Small intestine (tissue), 7 donors: ENCODE results near the gene KIF1C. TPM values are rescaled to one million over a fixed set of nuclear protein-coding genes. Genes with fewer than 3 reads are reported as not detected.

Experiments
- DNase-seq, 2 donors: peaks; one replicate each; pipeline versions ENCODE4 v3.0.0 to v3.0.0-alpha.2; 2013
- FAIRE-seq: peaks from 2 replicates; lab custom pipeline; 2012; peaks lifted over from hg19 to GRCh38; lab: Jason Lieb, UNC
- H3K27ac ChIP-seq, 3 donors: one replicate each; pipeline ENCODE4 v1.5.1; 2013; ENCODE audit warnings: low read length in 2 of 3, mild to moderate bottlenecking in 2 of 3, control low read depth in 1 of 3, inconsistent platforms in 1 of 3, low read depth in 1 of 3, moderate library complexity in 1 of 3
- H3K27me3 ChIP-seq, 3 donors: one replicate each; pipeline ENCODE4 v1.6.1; 2013; ENCODE audit warnings: low read length in 3 of 3, inconsistent platforms in 1 of 3; ENCODE audit not compliant: control insufficient read depth in 3 of 3, insufficient read depth in 3 of 3
- H3K36me3 ChIP-seq, 3 donors: one replicate each; pipeline ENCODE4 v1.6.1; 2013; ENCODE audit warnings: low read length in 3 of 3, inconsistent platforms in 1 of 3, low read depth in 1 of 3, mild to moderate bottlenecking in 1 of 3, moderate library complexity in 1 of 3; ENCODE audit not compliant: control insufficient read depth in 3 of 3, insufficient read depth in 2 of 3
- H3K4me1 ChIP-seq, 3 donors: one replicate each; pipeline ENCODE4 v1.6.1; 2013; ENCODE audit warnings: low read length in 2 of 3, inconsistent platforms in 1 of 3, low read depth in 1 of 3, mild to moderate bottlenecking in 1 of 3, moderate library complexity in 1 of 3; ENCODE audit not compliant: control insufficient read depth in 3 of 3, insufficient read depth in 2 of 3
- H3K4me3 ChIP-seq, 3 donors: one replicate each; pipeline ENCODE4 v1.5.1; 2013; ENCODE audit warnings: low read length in 3 of 3, control low read depth in 1 of 3, inconsistent platforms in 1 of 3, low read depth in 1 of 3, mild to moderate bottlenecking in 1 of 3, moderate library complexity in 1 of 3
- H3K9me3 ChIP-seq, 2 donors: one replicate each; pipeline ENCODE4 v1.6.1; 2013; ENCODE audit warnings: low read depth in 1 of 2, low read length in 1 of 2; ENCODE audit not compliant: control insufficient read depth in 2 of 2, insufficient read depth in 1 of 2
- WGBS, 3 donors: extraction: QIAGEN DNeasy Blood & Tissue Kit; methylation state at CpG; one replicate each; pipeline ENCODE4 v1.1.7; 2013; 5-methylcytosine and 5-hydroxymethylcytosine counted together
- polyA plus RNA-seq, 4 donors: library from polyadenylated mRNA; stranded (reverse) in 3 of 4; unstranded in 1 of 4; fragments of 200-250 nt in 3 of 4; fragments of 120-200 nt in 1 of 4; gene quantifications; one replicate each; pipeline versions ENCODE4 v1.2.1 to v1.2.3, GENCODE V29; 2013
- donor health status: healthy with polysubstance abuse.
- donor health status: control.
- donor health status: control.
- donor health status: Bipolar disorder and iron deficiency.
- donor health status: healthy.

Gene KIF1C
- polyA plus RNA-seq, 4 donors: 67.4 to 141 (median 82.5) TPM

DNA sequence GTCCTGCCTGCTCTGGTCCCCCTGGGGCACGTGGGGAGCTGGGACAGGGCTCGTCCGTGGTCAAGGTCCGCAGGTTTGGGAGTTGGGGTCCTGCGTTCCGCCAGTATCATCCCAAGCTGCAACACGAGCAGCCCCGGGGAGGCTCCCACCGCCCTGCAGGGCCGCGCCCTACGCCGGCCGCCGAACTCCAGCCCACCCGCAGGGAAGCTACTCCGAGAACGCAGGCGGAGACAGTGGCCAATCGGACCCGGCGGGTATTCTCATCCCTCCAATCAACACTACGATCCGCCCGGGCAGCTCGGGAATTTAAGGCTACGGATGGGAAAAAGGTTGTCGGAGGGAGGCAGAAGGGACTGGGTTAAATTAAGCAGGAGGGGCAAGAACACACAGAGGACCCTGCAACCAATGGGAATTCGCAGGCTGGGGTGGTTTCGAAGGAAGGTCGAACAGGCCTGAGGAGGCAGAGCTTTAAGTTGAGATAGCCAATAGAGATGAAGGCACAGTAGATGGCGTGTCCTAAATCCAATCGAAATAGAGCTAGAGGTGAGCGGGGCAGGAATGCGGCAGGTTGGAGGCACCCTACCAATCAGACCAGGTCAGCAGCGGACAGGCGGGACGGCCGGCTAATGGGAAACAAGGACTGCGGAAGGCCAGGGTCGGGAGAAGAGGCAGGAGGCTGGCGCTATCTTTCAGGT is 30.8 kb upstream of the KIF1C start:
- DNase-seq: peak; percentile 99 to 100
- Histone ChIP-seq H3K4me1 (peaks cover 0 to 26% (median 4%) of the 10 kb centered on the region in 3 donors), H3K27ac (peak overlapping the region; percentile 93 to 99 (median 96)), H3K4me3 (peak overlapping the region; percentile 66 to 83 (median 76)), H3K36me3 (peaks cover 0 to 48% (median 0%) of the 10 kb centered on the region in 3 donors), H3K27me3 (no peaks in the 10 kb centered on the region), H3K9me3 (no peaks in the 10 kb centered on the region)
- peak; percentile 93 for FAIRE-seq
- 0% methylated on average over 42 of the region's 42 CpGs for WGBS, 3 donors

DNA sequence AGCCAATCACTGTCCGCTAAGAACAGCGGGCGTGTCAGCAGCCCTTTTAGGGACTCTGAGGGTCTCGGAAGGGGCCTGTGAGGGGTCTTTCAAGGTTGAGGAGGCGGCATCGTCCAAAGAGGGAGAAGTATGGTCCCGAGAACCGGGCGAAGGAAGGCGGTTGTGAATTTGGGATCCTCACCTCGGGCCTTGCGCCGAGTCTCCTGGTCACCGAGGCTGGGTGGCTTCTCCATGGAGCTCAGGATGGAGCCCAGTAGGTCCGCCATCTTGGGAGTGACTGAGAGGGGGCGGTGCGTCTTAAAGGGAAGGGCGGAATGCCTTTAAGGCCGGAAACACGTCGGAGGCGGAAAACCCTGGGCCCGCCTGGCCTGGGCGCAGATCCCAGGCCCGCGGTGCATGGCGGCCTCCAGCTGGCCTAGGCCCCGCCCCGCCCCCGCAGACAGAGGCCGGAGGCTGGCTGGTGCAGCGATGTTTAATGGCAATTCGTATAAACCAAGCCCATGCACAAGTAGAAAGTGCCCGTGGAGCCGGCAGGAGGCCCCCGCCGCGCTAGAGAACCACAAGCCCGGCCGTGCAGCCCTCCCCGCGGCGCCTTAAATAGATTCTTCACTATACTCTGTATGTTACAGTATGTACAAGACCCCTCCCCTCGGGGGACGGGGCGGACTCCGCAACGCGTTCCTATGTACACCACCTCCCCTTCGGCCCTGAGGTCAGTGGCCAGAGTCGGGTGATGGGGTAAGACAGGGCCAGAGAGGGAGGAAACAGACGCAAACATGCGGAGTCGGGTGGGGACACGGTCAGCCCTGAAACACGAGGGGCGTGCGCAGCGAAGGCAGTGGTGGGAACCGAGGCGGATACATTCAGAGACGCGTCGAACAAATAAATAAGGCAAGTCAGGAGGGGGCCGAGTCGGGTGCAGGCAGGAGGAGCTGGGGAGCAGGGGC is 29.9 kb upstream of the KIF1C start, which contains the start of gene SPAG7:
TSS of gene SPAG7 (minus strand) at position 279 of the 947 bp plus-strand sequence. CDS start at position 266, 13 bp downstream.
- Histone ChIP-seq H3K27me3 (no peaks in the 10 kb centered on the region), H3K36me3 (peaks cover 5 to 49% (median 6%) of the 10 kb centered on the region in 3 donors), H3K9me3 (no peaks in the 10 kb centered on the region), H3K4me3 (peak within 1 kb of the TSS; percentile 66 to 83 (median 76)), H3K27ac (peak within 1 kb of the TSS; percentile 93 to 99 (median 96)), H3K4me1 (peaks cover 0 to 26% (median 4%) of the 10 kb centered on the region in 3 donors)
- 0 to 1% (median 1%) methylated on average over 64 to 66 of the region's 66 CpGs for WGBS, 3 donors
- DNase-seq (peak; percentile 95 to 100), FAIRE-seq (no peak)

DNA sequence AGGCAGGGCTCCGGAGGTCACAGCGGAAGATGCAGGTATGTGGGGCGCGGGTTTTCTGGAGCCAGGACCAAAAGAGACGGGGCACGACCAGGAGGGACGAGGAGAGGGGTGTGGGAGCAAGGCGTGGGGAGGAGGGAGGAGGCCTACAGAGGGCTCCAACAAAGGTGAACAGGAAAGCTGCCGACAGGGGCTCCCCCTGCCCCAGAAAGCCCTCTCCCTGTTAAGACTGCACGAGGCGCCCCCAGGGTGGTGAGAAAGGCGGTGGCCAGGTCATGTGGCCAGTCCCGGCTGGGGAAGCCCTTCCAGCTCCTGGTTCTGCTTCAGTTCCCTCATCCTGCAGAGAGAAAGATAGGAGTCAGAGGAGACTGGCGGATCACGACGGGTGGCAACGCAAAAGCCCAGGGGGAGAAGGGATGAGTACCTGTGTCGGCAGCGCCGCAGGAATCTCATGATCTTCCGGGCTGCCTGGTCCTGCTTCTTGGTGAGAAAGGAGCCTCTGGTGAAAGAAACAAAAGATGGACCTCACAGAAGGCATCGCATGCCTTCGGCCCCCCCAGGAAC is 29.2 kb upstream of the KIF1C start:
- no peaks in the 10 kb centered on the region for H3K9me3 ChIP-seq
- peak in 1 of 2 donors; percentile 64 for DNase-seq
- FAIRE-seq: no peak
- H3K4me1 ChIP-seq: peaks cover 0 to 26% (median 4%) of the 10 kb centered on the region in 3 donors
- peak overlapping the region; percentile 62 to 83 (median 72) for H3K4me3 ChIP-seq
- 33 to 50% (median 43%) methylated on average over 18 to 23 of the region's 23 CpGs for WGBS, 3 donors
- peaks cover 6 to 54% (median 8%) of the 10 kb centered on the region in 3 donors for H3K36me3 ChIP-seq
- no peaks in the 10 kb centered on the region for H3K27me3 ChIP-seq
- H3K27ac ChIP-seq: peak overlapping the region; percentile 77 to 99 (median 78)

DNA sequence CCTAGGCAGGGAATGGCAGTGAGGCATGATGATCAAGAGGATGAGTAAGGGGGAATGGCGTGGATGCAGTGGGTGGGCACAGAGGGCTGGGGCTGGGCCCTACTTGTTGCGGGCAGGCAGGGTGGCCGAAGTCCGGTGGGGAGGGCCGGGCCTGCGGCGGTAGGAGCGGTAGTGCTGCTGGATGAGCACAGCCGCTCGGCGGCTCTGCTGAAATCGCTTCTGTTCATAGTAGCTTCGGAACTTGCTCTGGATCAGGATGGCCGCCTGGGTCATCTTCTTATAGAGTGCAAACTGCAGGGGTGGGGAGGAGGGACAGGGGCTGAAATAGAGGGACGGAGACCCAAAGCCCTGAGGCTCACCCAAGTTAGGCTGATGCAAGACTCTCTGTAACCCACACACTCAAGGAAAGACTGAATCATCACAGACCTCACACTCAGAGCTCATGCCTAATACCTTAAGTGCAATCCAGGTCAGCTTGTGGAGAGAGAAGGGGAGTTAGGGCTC is 28.7 kb upstream of the KIF1C start:
- peak in 1 of 2 donors; percentile 54 for DNase-seq
- no peaks in the 10 kb centered on the region for H3K9me3 ChIP-seq
- no peak for FAIRE-seq
- peaks cover 6 to 60% (median 13%) of the 10 kb centered on the region in 3 donors for H3K36me3 ChIP-seq
- H3K27ac ChIP-seq: peak overlapping the region in 2 of 3 donors; percentile 77 to 99
- no peaks in the 10 kb centered on the region for H3K27me3 ChIP-seq
- peak overlapping the region in 1 of 3 donors; percentile 83 for H3K4me3 ChIP-seq
- WGBS, 3 donors: 63 to 84% (median 82%) methylated on average over 15 of the region's 15 CpGs
- peaks cover 0 to 26% (median 4%) of the 10 kb centered on the region in 3 donors for H3K4me1 ChIP-seq

DNA sequence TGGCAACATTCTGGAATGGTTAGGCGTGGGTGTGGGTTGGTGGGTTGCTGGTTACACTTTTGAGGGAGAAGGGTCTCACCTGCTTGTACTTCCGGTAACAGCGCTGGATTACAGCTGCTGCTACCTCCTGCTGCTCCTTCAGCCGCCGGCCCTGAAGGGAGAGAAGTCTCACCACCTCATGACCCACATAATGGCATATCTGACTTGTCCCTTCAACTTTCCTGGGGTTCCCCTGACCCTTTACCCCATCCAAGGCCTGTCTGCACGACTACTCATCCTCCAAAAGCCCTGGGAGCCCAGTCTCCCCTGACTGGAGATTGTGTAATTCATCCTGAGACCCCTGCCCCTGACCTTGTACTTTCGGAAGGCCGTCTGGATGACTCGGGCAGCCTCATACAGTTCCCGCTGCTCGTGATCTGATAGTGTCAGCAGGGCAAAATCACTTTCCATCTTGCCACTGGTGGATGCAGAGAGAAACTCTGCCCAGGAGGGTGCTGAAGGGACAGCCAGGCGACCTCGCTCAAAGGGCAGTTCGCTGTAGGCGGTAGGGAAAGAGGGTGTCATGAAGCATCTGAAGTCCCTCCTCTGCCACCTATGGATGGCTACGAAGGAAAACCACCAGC is 28.1 kb upstream of the KIF1C start:
- peak overlapping the region in 1 of 3 donors; percentile 83 for H3K4me3 ChIP-seq
- FAIRE-seq (no peak), DNase-seq (peak in 1 of 2 donors; percentile 45)
- peaks cover 6 to 65% (median 13%) of the 10 kb centered on the region in 3 donors for H3K36me3 ChIP-seq
- no peaks in the 10 kb centered on the region for H3K27me3 ChIP-seq
- H3K27ac ChIP-seq: peak overlapping the region in 2 of 3 donors; percentile 65 to 99
- no peaks in the 10 kb centered on the region for H3K9me3 ChIP-seq
- WGBS, 3 donors: 65 to 73% (median 73%) methylated on average over 16 of the region's 16 CpGs
- H3K4me1 ChIP-seq: peaks cover 0 to 26% (median 4%) of the 10 kb centered on the region in 3 donors

DNA sequence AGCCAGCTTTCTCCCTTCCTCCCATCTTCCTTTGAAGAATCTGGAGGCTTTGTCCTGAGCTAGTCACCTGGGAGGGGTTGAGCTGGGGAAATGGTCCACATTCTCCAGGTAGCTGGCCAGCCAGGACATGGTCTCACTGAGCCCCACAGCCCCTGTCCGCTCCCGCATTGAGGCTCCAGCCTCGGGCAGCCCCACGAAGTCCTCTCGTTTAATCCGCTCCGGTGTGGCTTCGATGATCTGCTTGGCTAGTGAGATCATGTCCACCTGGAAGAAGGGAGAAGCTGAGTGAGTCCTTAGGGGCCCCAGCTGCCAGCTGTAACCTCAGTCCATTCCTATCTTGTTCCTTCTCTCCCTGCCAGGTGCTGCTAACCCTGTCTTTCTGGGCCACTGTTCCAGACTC is 27.5 kb upstream of the KIF1C start:
- 93 to 100% (median 94%) methylated on average over 8 of the region's 8 CpGs for WGBS, 3 donors
- no peaks in the 10 kb centered on the region for H3K9me3 ChIP-seq
- FAIRE-seq (no peak), DNase-seq (no peak)
- no peak overlapping the region for H3K27ac ChIP-seq
- H3K4me3 ChIP-seq: no peak overlapping the region
- H3K36me3 ChIP-seq: peaks cover 6 to 65% (median 13%) of the 10 kb centered on the region in 3 donors
- no peaks in the 10 kb centered on the region for H3K27me3 ChIP-seq
- peaks cover 0 to 26% (median 4%) of the 10 kb centered on the region in 3 donors for H3K4me1 ChIP-seq

DNA sequence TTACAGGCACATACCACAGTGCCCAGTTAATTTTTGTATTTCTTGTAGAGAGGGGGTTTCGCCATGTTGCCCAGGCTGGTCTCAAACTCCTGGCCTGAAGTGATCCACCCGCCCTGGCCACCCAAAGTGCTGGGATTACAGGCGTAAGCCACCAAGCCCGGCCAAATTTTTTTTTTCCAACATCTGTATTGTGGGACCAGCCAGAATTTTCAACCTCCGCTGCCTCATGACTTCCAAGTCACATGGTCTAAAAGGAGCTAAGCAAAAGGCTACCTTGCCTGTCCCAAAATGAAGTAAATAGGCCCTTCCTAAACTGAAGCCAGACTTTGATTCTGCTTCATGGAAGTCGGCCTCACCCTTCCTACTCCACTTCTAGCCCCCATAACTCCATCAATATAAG is 25.9 kb upstream of the KIF1C start:
- WGBS, 3 donors: 90 to 94% (median 92%) methylated on average over 6 of the region's 6 CpGs
- Histone ChIP-seq H3K4me1 (peaks cover 0 to 23% (median 4%) of the 10 kb centered on the region in 3 donors), H3K27me3 (no peaks in the 10 kb centered on the region), H3K9me3 (no peaks in the 10 kb centered on the region), H3K4me3 (no peak overlapping the region), H3K36me3 (peaks cover 6 to 66% (median 14%) of the 10 kb centered on the region in 3 donors), H3K27ac (no peak overlapping the region)
- FAIRE-seq (no peak), DNase-seq (no peak)
